Keratinocyte (primary cell): ENCODE results near the gene MED27. TPM values are rescaled to one million over a fixed set of nuclear protein-coding genes. Genes with fewer than 3 reads are reported as not detected.

ENCODE experiments used
- DNase-seq: peaks from one replicate; pipeline ENCODE4 v3.0.0-alpha.2; 2011; ENCODE audit warnings: low read depth, missing footprints, low spot score
- FAIRE-seq: peaks from 2 replicates; lab custom pipeline; 2011; peaks lifted over from hg19 to GRCh38; lab: Jason Lieb, UNC
- H2AFZ ChIP-seq: 2 replicates; pipeline ENCODE4 v1.6.0; 2012; ENCODE audit warnings: low read length, control low read depth, inconsistent platforms; ENCODE audit not compliant: control insufficient read depth
- H3K27ac ChIP-seq: 2 replicates; pipeline ENCODE4 v1.5.1; 2011; ENCODE audit warnings: low read length; ENCODE audit not compliant: control insufficient read depth, insufficient read depth
- H3K27me3 ChIP-seq: 3 replicates; pipeline ENCODE4 v1.6.0; 2011; ENCODE audit warnings: low read length; ENCODE audit not compliant: control insufficient read depth, insufficient read depth; ENCODE audit errors: extremely low read depth
- H3K36me3 ChIP-seq, 2 experiments: 2 replicates in 1 of 2; 3 replicates in 1 of 2; pipeline ENCODE4 v1.5.1; 2011; ENCODE audit warnings: low read length in 2 of 2, mild to moderate bottlenecking in 1 of 2; ENCODE audit not compliant: control insufficient read depth in 2 of 2, insufficient read depth in 2 of 2; ENCODE audit errors: extremely low read depth in 1 of 2
- H3K4me1 ChIP-seq: 3 replicates; pipeline ENCODE4 v1.5.1; 2011; ENCODE audit warnings: low read length; ENCODE audit not compliant: control insufficient read depth, insufficient read depth; ENCODE audit errors: extremely low read depth
- H3K4me2 ChIP-seq: 3 replicates; pipeline ENCODE4 v1.6.0; 2011; ENCODE audit warnings: low read depth, low read length; ENCODE audit not compliant: control insufficient read depth, insufficient read depth; ENCODE audit errors: extremely low read depth
- H3K4me3 ChIP-seq, 3 experiments: fragments of 200-600 bp in 1 of 3; sonication (generic) in 1 of 3; 2 replicates in 2 of 3; 3 replicates in 1 of 3; pipeline ENCODE4 v1.5.1; 2011 to 2016; ENCODE audit warnings: low read length in 3 of 3, mild to moderate bottlenecking in 3 of 3, control low read depth in 2 of 3, inconsistent platforms in 1 of 3, low read depth in 1 of 3, mixed read lengths in 1 of 3, mixed run types in 1 of 3, moderate library complexity in 1 of 3; ENCODE audit not compliant: control insufficient read depth in 2 of 3, insufficient read depth in 2 of 3; ENCODE audit errors: extremely low read depth in 1 of 3
- H3K79me2 ChIP-seq: 2 replicates; pipeline ENCODE4 v1.6.0; 2012; ENCODE audit warnings: low read length; ENCODE audit not compliant: control insufficient read depth, insufficient read depth
- H3K9ac ChIP-seq: 3 replicates; pipeline ENCODE4 v1.6.0; 2011; ENCODE audit warnings: low read length; ENCODE audit not compliant: control insufficient read depth, insufficient read depth; ENCODE audit errors: extremely low read depth
- H3K9me1 ChIP-seq: 3 replicates; pipeline ENCODE4 v1.6.0; 2011; ENCODE audit warnings: low read length; ENCODE audit not compliant: control insufficient read depth, insufficient read depth; ENCODE audit errors: extremely low read depth
- H3K9me3 ChIP-seq: 2 replicates; pipeline ENCODE4 v1.5.1; 2012; ENCODE audit warnings: low read depth, low read length; ENCODE audit not compliant: control insufficient read depth
- H4K20me1 ChIP-seq: 3 replicates; pipeline ENCODE4 v1.6.0; 2011; ENCODE audit warnings: low read length; ENCODE audit not compliant: control insufficient read depth, insufficient read depth; ENCODE audit errors: extremely low read depth
- CTCF ChIP-seq, 3 experiments: IDR thresholded peaks in 1 of 3; conservative IDR thresholded peaks in 1 of 3; optimal IDR thresholded peaks in 1 of 3; 2 replicates in 2 of 3; 3 replicates in 1 of 3; pipeline versions ENCODE3 to v1.5.1; 2011; ENCODE audit warnings: low read length in 3 of 3, mild to moderate bottlenecking in 3 of 3, moderate library complexity in 2 of 3, control low read depth in 1 of 3, inconsistent platforms in 1 of 3; ENCODE audit not compliant: insufficient read depth in 2 of 3; ENCODE audit errors: extremely low read depth in 1 of 3
- EZH2 ChIP-seq: IDR thresholded peaks from one replicate; pipeline ENCODE4 v1.6.1; 2012; ENCODE audit warnings: inconsistent platforms, mild to moderate bottlenecking, low read length, moderate library complexity
- dilution Hi-C: fragments of 300-500 bp; cut with MboI; formaldehyde crosslinking; loops from one replicate; pipeline ENCODE4 v1.7.0; 2020; ENCODE audit warnings: low sequenced_read_pairs; ENCODE audit not compliant: extremely low pct_ligation_motif_present
- polyA plus RNA-seq, 5 experiments: library from polyadenylated mRNA; depleted of rRNA in 3 of 5; stranded (reverse) in 3 of 5; stranded (forward) in 1 of 5; unstranded in 1 of 5; fragments of >200 nt; gene quantifications; 1 replicate in 1 of 5; 2 replicates in 3 of 5; 3 replicates in 1 of 5; pipeline versions ENCODE4 v1.2.1 to v1.2.3, GENCODE V29; 2011 to 2012; ENCODE audit warnings: missing spikeins in 2 of 5, low read depth in 1 of 5, low replicate concordance in 1 of 5

Gene MED27
- polyA plus RNA-seq, 1 donor (not counting 4 experiments of a cell fraction or from before 2014, with no cell fraction given), result 39.0 TPM

- dilution Hi-C loops, result no loop called here
- no peak overlapping the region for H3K4me2 ChIP-seq
- H3K4me1 ChIP-seq, result no peaks in the 10 kb centered on the region
- no peak overlapping the region for H3K27ac ChIP-seq
- H3K9ac ChIP-seq, result no peak overlapping the region
- no peak overlapping the region for H3K4me3 ChIP-seq
- no peaks in the 10 kb centered on the region for H3K27me3 ChIP-seq
- DNase-seq (no peak), FAIRE-seq (no peak)
- no peak for TF ChIP-seq EZH2
- H4K20me1 ChIP-seq, result no peaks in the 10 kb centered on the region
- H3K9me3 ChIP-seq, result no peaks in the 10 kb centered on the region
- H3K36me3 ChIP-seq, result no peaks in the 10 kb centered on the region
- H2AFZ ChIP-seq, result no peak overlapping the region
- H3K79me2 ChIP-seq, result no peaks in the 10 kb centered on the region
- H3K9me1 ChIP-seq, result no peaks in the 10 kb centered on the region
Observed at GRCh38 chr9:131919216-131919615, 160.5 kb downstream of the MED27 start.

- Histone ChIP-seq H3K4me2 (no peak overlapping the region), H3K4me1 (no peaks in the 10 kb centered on the region), H3K27ac (no peak overlapping the region), H3K9ac (no peak overlapping the region), H3K9me1 (no peaks in the 10 kb centered on the region), H4K20me1 (no peaks in the 10 kb centered on the region), H3K79me2 (no peaks in the 10 kb centered on the region), H3K4me3 (no peak overlapping the region), H2AFZ (no peak overlapping the region), H3K27me3 (no peaks in the 10 kb centered on the region), H3K36me3 (no peaks in the 10 kb centered on the region), H3K9me3 (no peaks in the 10 kb centered on the region)
- TF ChIP-seq CTCF (optimal IDR thresholded peaks at IDR 0.05 in 1 of 3, IDR thresholded peaks at IDR 0.05 in 1 of 3, conservative IDR thresholded peaks at IDR 0.05 in 1 of 3; ENCODE audit: extremely low read depth in 1 of 3, insufficient read depth in 2 of 3, low read length in 3 of 3) (no peak), EZH2 (no peak)
- DNase-seq (no peak), FAIRE-seq (no peak)
- dilution Hi-C loops, result no loop called here
Observed at GRCh38 chr9:131918481-131918880, 161.2 kb downstream of the MED27 start.

DNA sequence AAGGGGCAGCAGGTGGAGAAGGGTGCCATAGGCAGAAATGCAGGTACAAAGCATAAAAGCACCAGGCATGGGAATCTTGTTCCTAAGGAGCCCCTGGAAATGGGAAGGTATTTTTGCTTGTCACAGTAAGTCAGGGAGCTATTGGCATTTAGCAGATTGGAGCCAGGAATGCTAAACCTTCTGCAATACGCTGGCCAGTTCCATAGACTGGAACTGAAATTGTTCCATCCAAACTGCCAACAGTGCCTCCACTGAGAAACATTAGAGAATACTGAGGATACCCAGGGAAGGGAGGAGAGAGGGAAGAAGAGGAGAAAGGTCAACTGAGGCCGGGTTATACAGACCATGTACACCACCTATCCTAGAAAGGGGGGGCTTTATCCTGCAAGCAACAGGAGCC lies 162.7 kb downstream of the MED27 start:
- DNase-seq (no peak), FAIRE-seq (no peak)
- Histone ChIP-seq H3K4me1 (no peaks in the 10 kb centered on the region), H3K27ac (no peak overlapping the region), H3K9ac (no peak overlapping the region), H3K9me1 (no peaks in the 10 kb centered on the region), H3K4me2 (no peak overlapping the region), H3K79me2 (no peaks in the 10 kb centered on the region), H4K20me1 (no peaks in the 10 kb centered on the region), H3K4me3 (no peak overlapping the region), H3K9me3 (no peaks in the 10 kb centered on the region), H3K27me3 (no peaks in the 10 kb centered on the region), H2AFZ (no peak overlapping the region), H3K36me3 (no peaks in the 10 kb centered on the region)
- dilution Hi-C loops, result no loop called here
- TF ChIP-seq EZH2 (no peak), CTCF (optimal IDR thresholded peaks at IDR 0.05 in 1 of 3, IDR thresholded peaks at IDR 0.05 in 1 of 3, conservative IDR thresholded peaks at IDR 0.05 in 1 of 3; ENCODE audit: extremely low read depth in 1 of 3, insufficient read depth in 2 of 3, low read length in 3 of 3) (no peak)
